Lower lobe of right lung (tissue), 2 donors: ENCODE data around the gene MSANTD2. TPM values are rescaled to one million over a fixed set of nuclear protein-coding genes. Genes with fewer than 3 reads are reported as not detected.
A peak's percentile ranks its signal among the peaks of the same experiment; 100 is the strongest.

Source experiments
- ATAC-seq, 2 donors: fragments of 200-7000 bp; cut with Tn5 transposase; one replicate each; pipeline ENCODE4 v1.9.1; 2020 to 2022; ENCODE audit warnings: mild to moderate bottlenecking in 2 of 2, moderate library complexity in 2 of 2
- DNase-seq: peaks from one replicate; pipeline ENCODE4 v3.0.0-alpha.2; 2020
- H3K27ac ChIP-seq: fragments of 200-600 bp; one replicate; pipeline ENCODE4 v1.8.0; 2022
- H3K27me3 ChIP-seq: fragments of 200-600 bp; one replicate; pipeline ENCODE4 v1.8.0; 2022; ENCODE audit warnings: low read depth
- H3K36me3 ChIP-seq: fragments of 200-600 bp; one replicate; pipeline ENCODE4 v1.8.0; 2022; ENCODE audit warnings: mild to moderate bottlenecking
- H3K4me1 ChIP-seq: fragments of 200-600 bp; one replicate; pipeline ENCODE4 v1.8.0; 2022
- H3K4me3 ChIP-seq: fragments of 200-600 bp; one replicate; pipeline ENCODE4 v1.8.0; 2022; ENCODE audit warnings: mild to moderate bottlenecking
- H3K9me3 ChIP-seq: fragments of 200-600 bp; one replicate; pipeline ENCODE4 v1.8.0; 2022
- intact Hi-C: fragments of 100-400 bp; cut with DNase I; formaldehyde crosslinking; loops from one replicate; pipeline ENCODE4 v1.11.0; 2022
- total RNA-seq: library from RNA; stranded (reverse); fragmentation: NEBNext Ultra II Directional; extraction: Animal tissue kit (Norgen Biotek cat#: 25700); gene quantifications from one replicate; pipeline ENCODE4 v1.2.1, GENCODE V29; 2021
- TF ChIP-seq, protein P1 (sequence below): fragments of 200-600 bp; IDR thresholded peaks from one replicate; pipeline ENCODE4 v1.8.0; 2022; ENCODE audit warnings: antibody characterized with exemption, mild to moderate bottlenecking
- donor health status: DM: no; HTN: yes; CAD: no; lungs with severe emphysema.

The MSANTD2 gene
- total RNA-seq, 1 donor from 2014 or later = 15.4 TPM

DNA sequence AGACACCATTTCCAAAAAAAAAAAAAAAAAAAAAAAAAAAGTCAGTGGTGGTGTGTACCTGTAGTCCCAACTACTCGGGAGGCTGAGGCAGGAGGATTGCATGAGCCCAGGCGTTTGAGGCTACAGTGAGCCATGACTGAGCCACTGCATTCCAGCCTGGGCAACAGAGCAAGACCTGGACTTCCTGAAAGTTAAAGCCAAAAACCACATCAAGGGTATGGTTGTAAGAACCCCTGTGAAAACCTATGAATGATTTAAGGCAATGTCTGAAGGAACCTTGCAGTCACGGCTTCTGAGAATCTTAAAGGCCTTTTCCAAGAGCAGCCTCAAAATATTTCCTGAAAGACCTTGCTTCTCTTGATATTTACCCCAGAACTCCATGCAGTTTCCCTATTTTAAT is 30.5 kb upstream of the MSANTD2 start:
- H3K4me3 ChIP-seq = no peak overlapping the region
- intact Hi-C loops = no loop called here
- H3K27ac ChIP-seq = no peak overlapping the region
- H3K36me3 ChIP-seq = no peaks in the 10 kb centered on the region
- TF ChIP-seq, protein P1, sequence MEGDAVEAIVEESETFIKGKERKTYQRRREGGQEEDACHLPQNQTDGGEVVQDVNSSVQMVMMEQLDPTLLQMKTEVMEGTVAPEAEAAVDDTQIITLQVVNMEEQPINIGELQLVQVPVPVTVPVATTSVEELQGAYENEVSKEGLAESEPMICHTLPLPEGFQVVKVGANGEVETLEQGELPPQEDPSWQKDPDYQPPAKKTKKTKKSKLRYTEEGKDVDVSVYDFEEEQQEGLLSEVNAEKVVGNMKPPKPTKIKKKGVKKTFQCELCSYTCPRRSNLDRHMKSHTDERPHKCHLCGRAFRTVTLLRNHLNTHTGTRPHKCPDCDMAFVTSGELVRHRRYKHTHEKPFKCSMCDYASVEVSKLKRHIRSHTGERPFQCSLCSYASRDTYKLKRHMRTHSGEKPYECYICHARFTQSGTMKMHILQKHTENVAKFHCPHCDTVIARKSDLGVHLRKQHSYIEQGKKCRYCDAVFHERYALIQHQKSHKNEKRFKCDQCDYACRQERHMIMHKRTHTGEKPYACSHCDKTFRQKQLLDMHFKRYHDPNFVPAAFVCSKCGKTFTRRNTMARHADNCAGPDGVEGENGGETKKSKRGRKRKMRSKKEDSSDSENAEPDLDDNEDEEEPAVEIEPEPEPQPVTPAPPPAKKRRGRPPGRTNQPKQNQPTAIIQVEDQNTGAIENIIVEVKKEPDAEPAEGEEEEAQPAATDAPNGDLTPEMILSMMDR = no peak
- ATAC-seq = no peak
- no peaks in the 10 kb centered on the region for H3K9me3 ChIP-seq
- DNase-seq = no peak
- H3K27me3 ChIP-seq = no peaks in the 10 kb centered on the region
- H3K4me1 ChIP-seq = no peaks in the 10 kb centered on the region

DNA sequence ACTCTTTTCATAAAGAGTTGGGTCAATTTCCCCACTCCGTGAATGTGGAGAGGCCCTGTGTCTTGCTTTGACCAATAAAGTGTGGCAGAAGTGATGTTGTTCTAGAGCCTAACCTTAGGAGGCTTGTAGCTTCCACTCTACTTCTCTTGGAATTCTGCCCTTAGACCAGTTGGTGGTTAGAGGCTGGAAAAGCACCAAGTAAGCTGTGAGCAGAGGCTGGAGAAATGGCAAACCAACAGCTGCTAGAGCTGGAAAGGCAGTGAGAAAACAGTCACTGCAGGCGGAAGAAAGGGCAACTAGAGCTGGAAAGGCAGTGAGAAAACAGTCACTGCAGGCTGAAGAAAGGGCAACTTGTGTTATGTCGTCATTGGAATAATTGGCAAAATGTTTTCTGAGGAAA is 29.8 kb upstream of the MSANTD2 start:
- Histone ChIP-seq H3K27me3 (no peaks in the 10 kb centered on the region), H3K4me3 (no peak overlapping the region), H3K27ac (no peak overlapping the region), H3K4me1 (no peaks in the 10 kb centered on the region), H3K9me3 (no peaks in the 10 kb centered on the region), H3K36me3 (no peaks in the 10 kb centered on the region)
- no peak for ATAC-seq
- no peak for DNase-seq
- intact Hi-C loops = no loop called here
- TF ChIP-seq, protein P1 = no peak

DNA sequence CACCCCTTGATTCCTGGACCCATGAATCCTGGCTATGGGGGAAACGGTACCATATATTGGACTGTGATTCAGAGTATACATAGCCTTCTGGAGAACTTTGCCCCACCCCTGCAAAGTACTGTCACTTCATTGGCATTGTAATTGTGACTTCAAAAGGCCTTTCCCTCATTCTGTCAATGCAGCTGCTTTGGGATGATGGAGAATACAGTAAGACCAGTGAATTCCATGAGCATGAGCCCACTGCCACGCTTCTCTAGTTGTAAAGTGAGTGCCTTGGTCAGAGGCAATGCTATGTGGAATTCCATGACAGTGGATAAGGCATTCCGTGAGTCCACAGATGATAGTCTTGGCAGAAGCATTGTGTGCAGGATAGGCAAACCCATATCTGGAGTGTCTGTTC is 25.7 kb upstream of the MSANTD2 start:
- no peaks in the 10 kb centered on the region for H3K4me1 ChIP-seq
- TF ChIP-seq, protein P1 = no peak
- H3K9me3 ChIP-seq = no peaks in the 10 kb centered on the region
- no peak overlapping the region for H3K4me3 ChIP-seq
- no peak for ATAC-seq
- no peaks in the 10 kb centered on the region for H3K36me3 ChIP-seq
- intact Hi-C loops = no loop called here
- no peaks in the 10 kb centered on the region for H3K27me3 ChIP-seq
- DNase-seq = no peak
- H3K27ac ChIP-seq = no peak overlapping the region

DNA sequence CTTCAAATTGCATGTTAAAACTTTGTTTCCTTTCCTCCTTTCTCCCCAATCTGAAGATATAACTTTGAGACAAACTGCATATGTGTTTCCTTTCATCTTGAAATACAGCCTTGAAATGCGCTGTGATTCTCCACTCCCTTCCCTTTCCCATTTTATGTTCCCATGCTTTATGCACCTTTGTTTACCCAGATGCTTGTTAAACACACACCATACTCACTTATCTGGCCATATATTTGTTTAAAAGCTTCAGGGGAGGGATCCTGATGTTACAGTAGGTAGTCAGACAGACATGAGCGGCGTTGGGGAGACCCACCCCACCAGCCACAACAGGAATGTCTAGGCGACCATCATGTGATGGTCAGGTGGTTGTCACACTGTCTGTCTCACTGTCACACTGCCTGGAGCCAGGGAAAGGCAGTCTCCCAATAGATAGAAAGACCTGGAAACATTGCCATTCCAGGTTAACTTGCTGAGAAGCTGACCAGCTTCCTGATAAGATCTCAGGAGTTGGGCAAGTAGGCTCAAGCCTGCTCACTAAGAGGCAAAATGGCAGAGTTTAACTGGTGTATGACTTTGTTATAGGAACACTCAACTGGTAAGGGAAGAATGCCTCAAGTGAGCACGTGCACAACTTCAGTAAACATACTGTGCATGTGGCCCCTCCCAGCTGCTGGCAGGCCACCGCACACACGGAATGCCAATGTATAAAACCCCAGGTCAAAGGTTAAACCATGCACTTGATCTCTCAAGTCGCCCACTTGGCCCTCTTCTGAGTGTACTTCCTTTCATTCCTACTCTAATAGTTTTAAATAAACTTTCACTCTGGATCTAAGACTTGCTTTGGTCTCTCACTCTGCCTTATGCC is 23.5 kb upstream of the MSANTD2 start:
- DNase-seq = peak; percentile 70
- TF ChIP-seq, protein P1 = no peak
- no peak overlapping the region for H3K4me3 ChIP-seq
- no peaks in the 10 kb centered on the region for H3K36me3 ChIP-seq
- no peaks in the 10 kb centered on the region for H3K9me3 ChIP-seq
- no peaks in the 10 kb centered on the region for H3K27me3 ChIP-seq
- peak overlapping the region; percentile 9 for H3K27ac ChIP-seq
- H3K4me1 ChIP-seq = no peaks in the 10 kb centered on the region
- intact Hi-C loops = no loop called here
- peak; percentile 71 to 93 for ATAC-seq

DNA sequence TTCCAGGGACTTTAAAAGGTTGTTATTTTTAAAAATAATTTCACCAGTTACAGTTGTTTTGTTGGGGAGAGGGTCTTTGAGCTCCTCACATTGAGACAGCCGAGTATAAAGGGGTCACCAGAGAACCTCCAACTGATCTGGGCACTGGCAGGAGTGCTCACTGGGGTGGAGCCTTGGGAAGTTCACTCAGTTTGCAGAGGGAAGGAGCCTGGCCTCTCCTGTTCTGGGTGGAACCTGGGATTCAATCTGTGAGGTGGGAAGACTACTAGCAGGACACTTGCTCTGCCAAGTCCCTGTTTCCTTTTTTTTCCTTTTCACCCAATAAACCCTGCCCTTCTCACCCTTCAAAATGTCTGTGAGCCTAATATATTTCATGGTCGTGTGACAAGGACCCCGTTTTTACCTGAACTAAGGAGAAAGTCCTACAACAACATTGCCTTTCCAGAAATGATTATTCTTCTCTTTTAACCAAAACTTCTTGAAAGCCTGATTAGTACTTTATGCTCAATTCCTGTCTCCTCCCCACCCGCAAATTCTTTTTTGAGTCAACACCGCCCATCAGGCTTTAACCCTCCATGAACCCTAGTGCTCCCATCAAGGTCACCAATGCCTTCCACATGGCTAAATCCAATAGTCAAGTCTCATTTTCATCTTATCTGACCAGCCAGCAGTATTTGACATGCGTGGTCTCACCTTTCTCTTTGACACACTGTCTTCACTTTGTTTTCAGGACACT is 22.0 kb upstream of the MSANTD2 start:
- peaks cover 1% of the 10 kb centered on the region for H3K27me3 ChIP-seq
- intact Hi-C loops = no loop called here

More for the DNA sequence above, 22.0 kb upstream of the MSANTD2 start:
- Histone ChIP-seq H3K9me3 (no peaks in the 10 kb centered on the region), H3K4me1 (no peaks in the 10 kb centered on the region), H3K36me3 (no peaks in the 10 kb centered on the region), H3K27ac (no peak overlapping the region), H3K4me3 (no peak overlapping the region)
- DNase-seq = no peak
- no peak for ATAC-seq
- TF ChIP-seq, protein P1 = no peak
